OCI-M1 (cell line): ENCODE data around the gene CADPS2.

Experiments
- DNase-seq: peaks from one replicate; lab custom pipeline; 2025; lab: John Stamatoyannopoulos, UW

CADPS2 gene

DNA sequence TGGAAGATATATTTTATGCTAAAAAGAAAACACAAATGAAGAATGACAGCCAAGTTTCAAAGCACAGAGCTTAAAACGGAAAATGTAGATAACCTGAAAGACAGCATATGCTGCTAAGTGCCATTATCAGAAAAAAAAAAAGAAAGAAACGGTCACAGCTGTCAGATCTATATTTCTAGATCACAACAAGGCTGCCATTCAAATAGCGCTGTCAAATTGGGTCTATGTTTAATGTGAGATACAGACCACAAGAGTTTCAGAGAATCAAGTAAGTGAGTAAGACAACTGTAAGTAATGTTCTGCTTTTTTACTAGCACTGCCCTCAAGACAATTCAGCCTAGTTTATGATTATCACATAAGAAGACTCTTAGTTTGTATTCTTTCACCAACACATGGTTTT, 117.4 kb downstream of the CADPS2 start:
- DNase-seq: peak; percentile 37

DNA sequence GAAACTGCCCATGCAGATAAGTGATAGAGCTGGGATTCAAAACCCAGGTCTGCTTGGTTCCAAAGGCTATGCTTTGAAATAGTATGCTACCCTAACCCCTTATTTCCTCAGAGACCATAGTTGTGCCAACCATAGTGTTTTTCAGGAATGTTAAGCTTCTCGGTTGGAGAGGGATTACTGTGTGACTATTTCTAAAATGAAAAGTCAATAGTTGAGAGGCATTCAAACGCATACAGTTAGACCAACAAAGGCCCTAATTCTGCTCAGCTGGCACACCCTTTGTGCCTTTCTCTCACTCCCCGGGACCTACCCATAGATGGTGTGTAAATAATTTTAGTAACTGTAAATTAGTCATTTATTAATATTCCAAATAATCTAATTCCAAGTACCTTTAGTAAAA, 118.9 kb downstream of the CADPS2 start:
- DNase-seq: no peak

DNA sequence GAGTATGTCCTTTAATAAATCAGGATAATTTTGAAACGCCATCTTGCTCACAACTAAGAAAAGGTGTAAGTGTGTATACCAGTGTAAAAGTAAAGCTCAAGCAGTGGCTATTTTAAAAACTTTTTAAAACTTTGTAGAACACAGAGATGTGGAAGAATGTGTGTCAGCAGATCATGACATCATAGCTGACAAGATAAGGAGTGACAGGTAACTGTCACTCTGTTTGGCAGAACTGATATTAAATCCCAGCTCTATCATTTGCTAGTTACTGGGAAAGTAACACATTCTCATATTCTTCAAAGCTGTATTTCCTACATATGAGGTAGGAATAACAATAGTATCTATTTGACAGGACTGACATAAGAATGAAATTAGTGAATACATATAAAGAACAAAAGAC, 119.7 kb downstream of the CADPS2 start:
- DNase-seq: no peak

DNA sequence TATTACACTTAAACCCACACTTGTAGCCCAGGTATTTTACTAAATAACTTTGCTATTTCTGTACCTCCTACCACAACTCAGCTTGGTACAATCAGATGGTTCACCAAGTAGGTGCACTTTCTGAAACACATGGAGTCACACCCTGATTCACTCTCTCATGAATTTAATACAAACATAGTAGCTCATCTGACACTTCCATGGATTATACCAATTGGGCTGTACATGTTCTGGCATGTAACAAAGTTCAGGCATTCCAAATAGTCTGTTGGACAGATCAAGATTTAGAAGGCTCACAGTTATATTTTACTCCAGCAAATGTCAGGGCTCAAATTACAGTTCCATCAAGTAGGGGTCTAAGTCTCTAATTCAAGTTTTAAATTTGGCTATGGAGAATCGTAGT, 121.4 kb downstream of the CADPS2 start:
- no peak for DNase-seq

DNA sequence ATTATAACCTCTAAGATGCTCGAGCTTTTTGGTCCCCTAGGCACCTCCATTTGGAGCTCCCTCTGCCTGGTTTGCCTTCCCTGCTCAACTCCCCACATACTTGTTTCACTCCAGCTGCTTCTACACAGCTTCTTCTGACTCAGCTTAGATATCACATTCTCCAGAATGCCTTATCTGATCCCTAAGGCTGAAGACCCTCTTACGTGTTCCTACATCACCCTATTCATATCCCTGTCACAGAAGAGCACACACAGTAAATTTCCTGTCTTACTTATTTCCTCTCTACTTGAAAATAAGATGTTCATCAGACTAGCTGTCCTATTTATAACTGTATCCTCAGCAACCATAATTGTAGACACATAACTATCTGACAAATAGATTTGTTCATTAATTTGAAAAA, 122.2 kb downstream of the CADPS2 start:
- DNase-seq: peak; percentile 14

DNA sequence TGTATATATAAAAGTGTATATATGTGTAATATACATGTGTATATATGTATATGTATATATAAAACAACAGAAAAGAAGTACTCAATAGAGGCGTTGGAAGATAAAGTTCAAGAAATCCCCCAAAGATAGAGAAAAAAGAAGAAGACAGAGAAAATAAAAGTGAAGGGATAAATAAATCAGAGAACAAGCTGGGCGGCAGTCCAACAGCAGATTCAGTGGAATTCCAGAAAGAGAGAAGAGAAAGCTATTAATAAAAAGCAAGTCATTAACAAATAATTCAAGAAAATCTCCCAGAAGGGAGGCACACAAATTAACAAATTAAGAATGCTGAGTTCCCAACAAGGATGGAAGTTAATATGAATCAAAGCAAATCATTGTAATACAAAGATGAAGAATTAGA, 124.2 kb downstream of the CADPS2 start:
- DNase-seq: no peak

DNA sequence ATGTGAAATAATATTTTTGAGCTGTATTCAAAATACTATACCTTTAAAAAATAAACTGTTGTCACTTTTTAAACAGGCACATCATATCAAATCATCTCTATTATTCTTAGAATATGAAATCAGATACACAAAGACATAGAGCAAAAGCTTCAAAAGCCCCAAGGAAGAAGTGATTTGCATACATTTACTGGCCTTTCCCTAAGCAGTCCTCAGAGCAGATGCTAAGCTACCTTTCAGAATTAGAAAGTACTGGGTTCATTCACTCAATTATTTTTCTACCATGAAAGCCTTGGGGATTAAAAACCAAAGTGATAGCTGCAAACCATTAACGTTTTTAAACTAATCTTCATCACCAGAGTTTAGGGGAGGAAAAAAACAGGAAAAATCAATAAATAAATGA, 127.8 kb downstream of the CADPS2 start:
- no peak for DNase-seq

DNA sequence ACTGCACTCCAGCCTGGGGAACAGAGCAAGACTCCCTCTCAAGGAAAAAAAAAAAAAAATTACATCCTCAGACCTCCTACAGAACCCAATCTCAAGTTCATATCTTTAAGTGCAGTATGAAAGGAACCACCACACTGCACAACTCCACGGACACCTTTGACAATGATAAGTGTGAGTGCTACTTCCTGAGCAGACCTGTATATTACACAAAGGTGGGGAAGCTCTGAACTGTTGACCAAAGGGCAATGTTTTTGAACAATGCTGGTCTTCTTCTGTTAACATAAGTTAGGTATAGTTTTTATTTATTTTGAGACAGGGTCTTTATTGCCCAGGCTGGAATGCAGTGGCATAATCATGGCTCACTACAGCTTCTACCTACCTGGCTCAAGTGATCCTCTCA, 129.4 kb downstream of the CADPS2 start:
- no peak for DNase-seq

DNA sequence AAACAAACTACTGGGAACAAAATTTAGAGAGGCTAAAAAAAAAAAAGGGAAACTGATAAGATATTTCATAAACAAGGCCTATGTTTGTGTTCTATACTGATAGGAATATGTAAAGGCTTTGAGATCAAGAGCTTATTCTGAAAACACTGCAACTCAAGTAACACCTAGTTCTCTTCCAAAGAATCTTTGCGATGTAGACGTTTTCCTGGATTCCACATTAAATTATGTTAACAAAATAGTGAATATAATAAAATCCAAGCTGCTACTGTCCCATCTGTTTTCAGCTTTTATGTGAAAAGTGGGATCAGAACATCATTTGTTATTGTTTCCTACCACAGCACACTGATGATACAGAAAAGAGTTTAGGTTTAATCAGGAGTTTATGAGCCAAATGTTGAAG, 130.6 kb downstream of the CADPS2 start:
- DNase-seq: no peak

DNA sequence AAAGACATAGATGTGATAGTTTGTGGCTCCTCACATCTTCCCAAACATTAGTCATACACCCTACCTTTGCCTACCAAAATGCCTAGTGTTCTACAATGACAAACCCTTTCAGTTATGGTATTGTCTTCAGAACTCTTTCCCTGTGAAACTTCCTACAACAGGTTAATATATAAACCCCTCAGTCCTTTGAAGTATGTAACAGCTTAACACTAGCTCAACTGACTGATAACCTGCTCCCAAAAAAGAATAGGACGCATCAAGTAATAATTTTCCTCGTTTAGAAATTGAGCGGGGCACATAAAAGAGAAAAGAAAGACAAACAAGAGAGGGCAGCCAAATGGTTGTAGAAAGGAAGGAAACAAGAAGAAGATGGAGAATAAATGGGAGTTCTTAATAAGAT, 133.7 kb downstream of the CADPS2 start:
- no peak for DNase-seq

DNA sequence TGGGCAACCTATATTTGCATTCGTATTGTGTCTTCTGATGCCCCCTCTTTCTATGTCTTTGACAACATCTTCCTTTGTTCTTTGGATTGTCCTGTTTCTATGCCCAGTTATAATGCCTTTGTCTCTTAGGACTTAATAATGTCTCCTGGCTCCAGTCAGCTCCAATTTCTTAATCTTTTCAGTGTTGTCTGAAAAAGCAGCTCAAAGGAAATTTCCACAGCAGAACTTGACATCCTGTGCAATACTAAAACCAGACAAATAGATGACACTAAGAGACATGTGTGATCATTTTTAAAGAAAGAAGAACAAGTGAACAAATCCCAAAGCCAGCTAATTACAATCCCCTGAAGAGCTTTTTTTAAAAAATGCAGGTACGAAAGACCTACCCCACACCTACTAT, 135.9 kb downstream of the CADPS2 start:
- DNase-seq: no peak

DNA sequence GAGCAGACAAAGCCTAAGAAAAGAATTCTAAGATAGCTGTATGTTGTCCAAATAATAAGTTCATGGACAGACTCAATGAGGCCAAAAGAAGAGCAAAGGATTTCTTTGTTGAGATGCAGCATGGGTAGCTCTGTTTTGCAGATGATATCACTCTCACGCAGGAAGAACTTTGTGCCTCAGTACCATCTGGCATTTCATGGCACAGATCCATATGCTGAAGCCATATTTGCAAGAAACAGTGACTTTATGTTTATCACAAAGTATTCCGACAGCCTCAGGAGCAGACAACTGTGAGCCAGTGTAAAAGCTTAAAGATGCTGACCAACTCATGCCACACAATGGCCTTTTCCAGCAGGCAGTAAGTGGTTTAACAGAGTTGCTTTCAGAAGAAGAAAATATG, 138.1 kb downstream of the CADPS2 start:
- DNase-seq: no peak

DNA sequence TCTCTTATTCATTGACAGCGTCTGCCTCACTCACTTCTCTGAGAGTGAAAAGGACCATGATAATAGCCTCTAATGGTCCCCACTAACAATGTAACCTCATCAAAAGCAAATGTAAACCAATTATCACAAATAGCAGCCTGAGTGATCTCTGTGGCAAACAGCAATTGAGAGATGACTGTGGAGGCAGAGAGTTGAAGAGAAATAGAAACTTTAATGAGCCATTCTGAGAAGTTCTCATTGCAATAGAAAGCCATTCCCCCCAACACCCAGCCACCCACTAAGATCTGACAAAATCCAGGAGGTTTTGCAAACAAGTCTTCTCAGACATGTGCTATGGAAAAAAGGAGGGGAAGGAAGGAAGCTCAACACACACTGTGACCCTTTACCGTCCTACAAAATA, 139.3 kb downstream of the CADPS2 start:
- no peak for DNase-seq

DNA sequence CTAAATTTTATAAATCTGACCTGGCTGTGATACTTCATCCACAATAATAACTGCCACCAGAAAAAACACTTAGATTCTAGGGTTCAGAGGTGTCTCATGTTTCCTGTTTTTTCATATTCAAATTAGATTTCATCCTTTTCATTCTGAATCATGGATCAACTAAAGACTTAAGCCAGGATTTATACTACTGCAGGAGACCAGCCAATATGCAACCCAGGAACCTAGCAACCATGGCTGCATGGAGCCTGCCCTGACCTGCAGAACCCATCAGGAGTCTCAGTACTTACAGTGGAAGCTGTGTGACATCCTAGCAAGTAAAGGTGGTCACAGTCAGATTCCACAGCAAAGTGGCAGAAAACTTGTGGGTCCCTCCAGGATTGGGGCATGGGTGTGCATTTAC, 143.0 kb downstream of the CADPS2 start:
- no peak for DNase-seq

DNA sequence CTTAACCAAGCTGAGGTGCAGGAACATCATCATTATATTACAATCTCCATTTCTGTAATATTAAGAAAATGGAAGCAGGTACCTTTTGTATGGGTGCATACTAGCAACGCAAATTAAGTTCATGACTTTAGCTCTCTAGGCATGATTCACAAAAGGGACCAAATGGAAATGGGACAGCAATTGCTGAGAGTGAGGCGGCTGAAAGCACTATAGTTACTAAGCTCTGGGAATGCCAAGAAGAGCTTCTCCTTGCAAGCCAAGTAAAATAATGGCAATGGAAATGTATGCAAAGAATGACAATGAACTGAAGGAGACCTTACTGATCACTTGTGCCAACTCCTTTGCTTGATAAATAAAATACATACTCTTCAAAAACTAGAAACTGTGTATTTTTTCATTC, 147.3 kb downstream of the CADPS2 start:
- DNase-seq: no peak

DNA sequence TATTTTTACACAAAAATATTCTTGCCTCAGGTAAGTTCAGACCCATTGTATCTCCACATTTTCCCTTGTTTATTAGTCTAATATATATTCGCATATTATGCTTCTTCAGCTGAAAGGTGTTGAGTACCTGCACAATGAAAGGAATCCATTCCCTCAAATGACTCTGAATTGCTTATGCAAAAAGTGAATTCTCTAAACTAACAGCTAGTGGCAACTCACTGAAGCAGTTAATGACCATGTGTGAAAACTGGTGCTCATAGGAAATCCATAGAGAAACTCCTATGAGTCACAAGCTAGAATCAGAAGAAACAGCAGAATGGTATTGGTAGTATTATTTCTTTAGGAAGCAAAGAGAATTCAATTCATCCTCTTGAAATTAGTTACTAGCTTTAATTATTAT, 150.1 kb downstream of the CADPS2 start:
- DNase-seq: no peak

DNA sequence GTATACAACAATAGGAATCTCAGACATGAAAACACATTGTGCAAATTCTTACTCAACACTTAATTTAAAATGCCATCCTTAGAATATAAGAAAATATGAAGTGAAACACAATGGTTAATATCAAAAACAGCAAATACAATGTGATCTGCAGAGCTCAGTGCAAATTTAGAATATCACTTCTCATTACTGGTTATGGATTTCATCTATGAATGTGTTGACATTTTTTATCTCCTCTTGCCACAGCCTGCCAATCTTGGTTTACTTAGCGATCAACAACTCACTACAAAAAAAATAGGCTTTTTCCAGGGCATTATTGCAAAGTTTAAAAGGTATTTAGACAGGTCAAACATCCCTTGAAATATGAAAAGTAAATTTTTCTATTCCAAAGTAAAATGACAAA, 158.5 kb downstream of the CADPS2 start:
- peak; percentile 2 for DNase-seq

DNA sequence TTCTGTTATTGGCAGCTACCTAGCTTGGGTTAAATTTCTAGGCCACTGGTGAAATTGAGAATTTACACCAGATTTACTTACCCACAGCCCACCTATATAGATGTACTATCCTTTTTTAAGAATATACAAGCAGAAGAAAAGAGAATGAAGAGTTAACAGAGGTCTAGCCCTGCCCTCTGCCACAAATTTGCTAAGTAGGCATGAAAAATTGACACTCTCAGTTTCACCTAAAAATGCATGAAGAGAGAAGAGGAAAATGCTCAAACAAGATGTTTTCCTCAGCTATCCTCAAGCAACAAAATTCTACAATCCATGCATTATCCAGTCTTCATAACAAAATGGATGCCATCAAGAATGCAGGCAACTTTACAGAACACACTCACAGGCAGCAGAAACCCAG, 158.9 kb downstream of the CADPS2 start:
- DNase-seq: no peak

DNA sequence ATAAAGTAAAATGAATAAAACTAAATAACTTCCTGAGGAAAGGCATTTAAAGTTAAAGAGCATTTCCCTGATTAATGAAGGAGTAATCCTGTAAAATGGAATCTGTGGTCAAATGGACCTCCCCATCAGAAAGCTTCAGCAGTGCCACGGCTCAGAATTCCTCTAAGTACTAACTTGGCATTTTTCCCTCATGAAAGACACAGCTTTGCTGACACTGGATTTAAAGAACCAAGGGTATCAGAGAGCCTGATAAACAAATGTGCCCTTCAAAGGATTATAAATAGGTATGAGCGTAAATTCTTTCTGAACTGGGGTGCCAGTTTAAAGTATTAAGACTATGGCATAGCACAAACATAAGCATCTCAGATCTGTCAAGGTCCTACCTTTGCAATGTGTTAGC, 159.4 kb downstream of the CADPS2 start:
- DNase-seq: no peak

DNA sequence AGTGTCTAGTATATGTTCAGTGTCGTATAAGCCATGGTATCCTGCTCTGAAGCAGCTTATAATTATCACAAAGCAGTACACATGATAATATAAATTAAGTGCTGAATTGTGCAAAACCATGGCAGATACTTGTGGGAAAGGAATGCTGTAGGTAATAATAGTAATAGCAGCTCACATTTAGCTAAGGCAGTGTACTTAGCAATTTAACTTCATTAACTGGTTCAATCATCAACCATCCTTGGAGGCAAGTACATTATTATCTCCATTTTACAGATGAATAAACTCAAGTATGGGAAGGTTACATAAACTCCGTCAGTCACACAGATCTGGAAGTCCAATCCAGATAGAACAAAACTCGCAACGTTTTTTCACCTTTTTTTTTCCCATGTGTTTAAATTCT, 161.9 kb downstream of the CADPS2 start:
- DNase-seq: no peak

DNA sequence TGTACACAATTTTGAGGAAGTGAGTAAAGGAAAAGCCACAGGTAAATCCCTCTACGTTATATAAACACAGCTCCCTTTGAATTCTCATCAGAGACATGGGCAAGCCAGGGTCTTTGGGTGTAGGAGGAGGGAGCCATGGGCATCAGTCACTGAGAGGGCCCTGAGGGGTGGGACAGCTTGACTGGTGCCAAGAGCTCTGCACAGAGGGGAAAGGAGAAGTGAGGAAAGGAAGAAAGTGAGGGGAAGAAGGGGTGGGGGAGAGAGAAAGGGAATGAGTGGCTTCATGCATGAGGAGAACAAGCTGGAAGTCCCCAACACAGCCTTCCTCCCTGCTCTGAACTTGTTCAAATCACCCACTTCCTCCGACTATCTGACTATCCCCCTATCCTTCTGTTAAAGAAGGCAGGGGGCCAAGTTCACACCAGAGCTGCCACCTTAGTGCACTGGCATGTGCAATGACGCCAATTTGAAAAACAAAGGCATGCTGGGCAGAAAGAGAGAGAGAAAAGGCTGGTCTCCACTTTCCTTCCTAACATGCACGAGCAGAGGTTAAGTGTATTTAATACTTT, 167.2 kb downstream of the CADPS2 start:
- no peak for DNase-seq

DNA sequence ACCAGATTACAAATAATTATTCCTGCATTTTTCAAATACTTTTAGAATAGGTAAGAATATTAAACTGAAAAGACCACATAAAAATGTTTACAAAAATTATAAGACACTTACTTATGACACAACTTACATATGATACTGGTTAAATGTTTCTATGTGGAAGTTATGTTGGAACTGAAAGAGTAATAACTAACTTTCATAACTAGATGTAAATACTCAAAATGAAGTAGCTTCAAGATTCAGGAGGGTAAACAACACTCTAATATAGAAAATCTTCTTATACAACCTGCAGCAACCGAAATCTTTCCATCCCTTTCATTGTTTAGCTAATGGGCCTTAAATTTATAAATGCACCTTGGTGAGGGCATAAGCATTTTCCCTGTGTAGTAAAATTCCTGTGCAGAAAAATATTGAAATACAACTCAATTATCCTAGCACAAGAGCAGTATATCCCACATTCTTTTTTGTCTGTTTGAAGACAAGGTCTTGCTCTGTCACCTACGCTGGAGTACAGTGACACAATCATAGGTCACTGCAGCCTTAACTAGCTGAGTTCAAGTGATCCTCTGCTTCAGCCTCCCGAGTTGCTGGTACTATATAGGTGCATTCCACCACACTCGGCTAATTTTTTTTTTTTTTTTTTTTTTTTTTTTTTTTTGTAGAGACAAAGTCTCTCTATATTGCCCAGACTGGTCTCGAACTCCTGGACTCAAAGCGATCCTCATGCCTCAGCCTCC, 168.7 kb downstream of the CADPS2 start:
- no peak for DNase-seq

DNA sequence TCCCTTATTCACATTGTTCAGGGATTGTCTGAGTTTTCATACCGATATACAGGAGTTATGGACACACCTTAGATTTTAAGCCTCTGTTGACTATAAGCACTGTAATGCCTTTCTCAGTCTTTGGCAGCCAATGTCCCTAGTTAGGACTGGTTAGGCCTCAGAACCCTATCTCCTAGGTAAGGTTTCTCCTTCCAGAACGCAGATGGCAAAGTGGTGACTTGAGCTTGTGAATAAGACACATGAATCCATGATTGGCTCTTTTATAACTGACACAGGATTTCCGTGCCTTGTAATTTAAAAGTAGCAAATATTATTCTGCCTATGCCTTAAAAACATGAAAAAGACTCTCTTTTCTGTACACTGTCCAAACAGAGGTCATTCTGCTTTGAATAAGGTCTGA, 171.1 kb downstream of the CADPS2 start:
- DNase-seq: no peak

DNA sequence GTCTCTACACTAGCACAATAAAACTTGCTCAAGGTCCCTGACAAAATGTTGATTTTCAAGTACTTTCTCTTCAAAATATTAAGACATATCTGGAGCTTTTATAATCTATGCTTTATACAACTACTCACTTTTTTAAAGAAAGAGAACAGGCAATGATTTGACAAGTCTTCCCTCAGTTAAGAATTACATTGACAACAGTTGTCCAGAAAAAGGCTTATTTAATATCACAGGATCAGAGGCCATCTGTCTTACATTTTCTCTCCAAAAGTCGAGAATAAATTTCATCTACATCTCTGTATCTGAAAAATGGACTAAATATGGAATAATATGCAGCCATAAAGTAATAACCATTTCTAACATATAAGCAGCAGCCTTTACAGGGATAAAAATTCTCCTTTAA, 175.3 kb downstream of the CADPS2 start:
- DNase-seq: no peak
